Progenitor cell of endocrine pancreas (in vitro differentiated cells): ENCODE measurements around the gene DLG4. TPM values are rescaled to one million over a fixed set of nuclear protein-coding genes. Genes with fewer than 3 reads are reported as not detected.
A peak's percentile ranks its signal among the peaks of the same experiment; 100 is the strongest.

ENCODE experiments used
- DNase-seq: peaks from one replicate; pipeline ENCODE4 v3.0.0; 2021; ENCODE audit warnings: low spot score; ENCODE audit not compliant: unreplicated experiment
- H3K27ac Mint-ChIP-seq: 2 replicates; pipeline ENCODE4 v1.8.0; 2021; ENCODE audit warnings: mild to moderate bottlenecking, moderate library complexity, mixed read lengths
- H3K27me3 Mint-ChIP-seq: 2 replicates; pipeline ENCODE4 v1.8.0; 2021; ENCODE audit warnings: mixed read lengths
- H3K36me3 Mint-ChIP-seq: 2 replicates; pipeline ENCODE4 v1.8.0; 2022; ENCODE audit warnings: mixed read lengths; ENCODE audit not compliant: insufficient read depth
- H3K4me1 Mint-ChIP-seq: 2 replicates; pipeline ENCODE4 v1.8.0; 2021; ENCODE audit warnings: low read depth, mixed read lengths
- H3K4me3 Mint-ChIP-seq: 2 replicates; pipeline ENCODE4 v1.8.0; 2021; ENCODE audit warnings: low read depth, mild to moderate bottlenecking, moderate library complexity, mixed read lengths
- H3K9me3 Mint-ChIP-seq: 2 replicates; pipeline ENCODE4 v1.8.0; 2021; ENCODE audit warnings: low read depth, mixed read lengths
- CTCF ChIP-seq: fragments of 200-600 bp; sonication (generic); IDR thresholded peaks from one replicate; pipeline ENCODE4 v1.5.0; 2021; ENCODE audit warnings: antibody characterized with exemption, mild to moderate bottlenecking; ENCODE audit not compliant: unreplicated experiment
- microRNA-seq: library from miRNA; unstranded; fragments of <30 nt; microRNA quantifications from one replicate; pipeline ENCODE4 v1.1.0, GENCODE V29; 2020; ENCODE audit warnings: borderline number of aligned reads; ENCODE audit not compliant: unreplicated experiment
- total RNA-seq: library from RNA; stranded (reverse); gene quantifications from 2 replicates; pipeline ENCODE4 v1.2.1, GENCODE V29; 2021

DLG4 gene
- total RNA-seq, 1 donor from 2014 or later: 48.6 TPM

GRCh38 chr17:7137171-7137943 lies 82.3 kb downstream of the DLG4 start:
- Mint-ChIP-seq H3K27ac (no peak overlapping the region), H3K27me3 (peaks cover 5% of the 10 kb centered on the region), H3K4me3 (no peak overlapping the region), H3K9me3 (no peaks in the 10 kb centered on the region), H3K4me1 (peaks cover 24% of the 10 kb centered on the region), H3K36me3 (no peaks in the 10 kb centered on the region)
- DNase-seq: no peak
- TF ChIP-seq CTCF: no peak

Small RNA genes within 50 kb of the gene (microRNA-seq; reads per million reads assigned to microRNA genes)
- 3,646 reads per million, percentile 87 among the genes with 10 or more reads in this experiment for gene MIR324

Other genes starting within 250 kb of the DLG4 start
- gene ALOX12, start 223.8 kb downstream of the DLG4 start, total RNA-seq: not detected in 2 replicates
- 168 and 178 TPM in 2 replicates for gene RNASEK, start 207.2 kb downstream of the DLG4 start, total RNA-seq
- 0.09 TPM in 1 of 2 replicates, not detected in the other for gene BCL6B, start 196.8 kb downstream of the DLG4 start, total RNA-seq
- gene SLC16A13, start 183.8 kb downstream of the DLG4 start, total RNA-seq: 19.6 and 20.3 TPM in 2 replicates
- 0.84 and 1.4 TPM in 2 replicates for gene SLC16A11, start 175.7 kb downstream of the DLG4 start, total RNA-seq
- gene CLEC10A, start 139.6 kb downstream of the DLG4 start, total RNA-seq: not detected in 2 replicates
- gene ASGR2, start 105.0 kb downstream of the DLG4 start, total RNA-seq: 2.7 and 3.0 TPM in 2 replicates
- gene ASGR1, start 40.5 kb downstream of the DLG4 start, total RNA-seq: 10.6 and 11.1 TPM in 2 replicates
- gene ACADVL, start 102 bp upstream of the DLG4 start, total RNA-seq: 653 and 693 TPM in 2 replicates
- 104 TPM in 2 replicates for gene DVL2, start 14.7 kb upstream of the DLG4 start, total RNA-seq
- gene PHF23, start 19.6 kb upstream of the DLG4 start, total RNA-seq: 66.9 and 73.7 TPM in 2 replicates
- 447 and 466 TPM in 2 replicates for gene GABARAP, start 22.6 kb upstream of the DLG4 start, total RNA-seq
- 134 and 137 TPM in 2 replicates for gene CTDNEP1, start 31.9 kb upstream of the DLG4 start, total RNA-seq
- gene ELP5, start 32.4 kb upstream of the DLG4 start, total RNA-seq: 42.3 and 45.0 TPM in 2 replicates
- gene CLDN7, start 42.6 kb upstream of the DLG4 start, total RNA-seq: 137 and 147 TPM in 2 replicates
- 1.5 and 2.0 TPM in 2 replicates for gene SLC2A4, start 61.9 kb upstream of the DLG4 start, total RNA-seq
- gene YBX2, start 74.8 kb upstream of the DLG4 start, total RNA-seq: 2.7 and 4.3 TPM in 2 replicates
- gene EIF5A, start 87.8 kb upstream of the DLG4 start, total RNA-seq: 323 and 338 TPM in 2 replicates
- gene GPS2, start 95.5 kb upstream of the DLG4 start, total RNA-seq: 77.1 and 81.1 TPM in 2 replicates
- gene NEURL4, start 109.5 kb upstream of the DLG4 start, total RNA-seq: 75.2 TPM in 2 replicates
- 1.0 TPM in 1 of 2 replicates, not detected in the other for gene ACAP1, start 116.7 kb upstream of the DLG4 start, total RNA-seq
- gene KCTD11, start 132.3 kb upstream of the DLG4 start, total RNA-seq: 11.3 and 12.4 TPM in 2 replicates
- gene TMEM95, start 135.3 kb upstream of the DLG4 start, total RNA-seq: not detected in 2 replicates
- 9.1 and 13.4 TPM in 2 replicates for gene TNK1, start 161.3 kb upstream of the DLG4 start, total RNA-seq
- 35.5 and 37.9 TPM in 2 replicates for gene PLSCR3, start 174.7 kb upstream of the DLG4 start, total RNA-seq
- 89.2 and 102 TPM in 2 replicates for gene TMEM256, start 184.3 kb upstream of the DLG4 start, total RNA-seq
- gene NLGN2, start 188.0 kb upstream of the DLG4 start, total RNA-seq: 30.3 and 34.4 TPM in 2 replicates
- gene SPEM1, start 200.5 kb upstream of the DLG4 start, total RNA-seq: not detected in 2 replicates
- gene SPEM2, start 205.8 kb upstream of the DLG4 start, total RNA-seq: not detected in 2 replicates
- not detected in 2 replicates for gene SPEM3, start 209.0 kb upstream of the DLG4 start, total RNA-seq
- 8.1 and 10.0 TPM in 2 replicates for gene TMEM102, start 215.6 kb upstream of the DLG4 start, total RNA-seq
- gene FGF11, start 219.7 kb upstream of the DLG4 start, total RNA-seq: 4.5 and 5.1 TPM in 2 replicates
- 17.2 and 19.1 TPM in 2 replicates for gene CHRNB1, start 225.2 kb upstream of the DLG4 start, total RNA-seq